Iris pigment epithelial cell (primary cell): ENCODE results near the gene ROBO1.

Experiments
- DNase-seq: peaks from one replicate; pipeline ENCODE4 v3.0.0-alpha.2; 2011; ENCODE audit warnings: low read depth

Gene ROBO1

DNA sequence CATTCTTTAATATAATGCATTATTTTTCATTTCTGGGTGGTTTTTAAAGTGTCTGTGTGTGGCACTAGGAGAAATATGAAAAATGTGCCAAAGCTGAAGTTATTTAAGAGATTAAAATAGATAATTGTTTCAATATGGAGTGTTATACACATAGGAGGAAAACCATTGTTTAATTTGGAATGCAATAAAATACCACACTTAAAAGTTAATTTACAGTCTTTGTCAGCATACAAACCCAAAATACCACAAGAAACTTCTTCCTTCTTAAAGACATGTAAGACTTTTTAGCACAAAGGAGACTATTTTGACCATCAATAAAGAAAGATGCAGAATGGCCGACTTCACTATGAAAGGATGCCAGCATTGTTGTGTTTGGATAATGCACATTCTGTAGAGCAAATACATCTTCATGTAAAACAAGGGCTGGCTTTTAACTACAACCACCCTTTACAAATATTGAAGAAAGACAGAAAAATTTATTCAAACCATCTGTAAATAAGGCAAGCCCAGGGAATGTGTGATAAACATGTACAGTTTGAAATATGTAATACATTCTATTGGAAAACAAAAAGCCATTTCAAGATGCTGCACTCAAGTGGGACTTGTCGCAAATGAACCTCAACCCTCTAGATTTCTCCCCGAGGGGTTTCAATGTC is 1146.6 kb downstream of the ROBO1 start:
- no peak for DNase-seq

DNA sequence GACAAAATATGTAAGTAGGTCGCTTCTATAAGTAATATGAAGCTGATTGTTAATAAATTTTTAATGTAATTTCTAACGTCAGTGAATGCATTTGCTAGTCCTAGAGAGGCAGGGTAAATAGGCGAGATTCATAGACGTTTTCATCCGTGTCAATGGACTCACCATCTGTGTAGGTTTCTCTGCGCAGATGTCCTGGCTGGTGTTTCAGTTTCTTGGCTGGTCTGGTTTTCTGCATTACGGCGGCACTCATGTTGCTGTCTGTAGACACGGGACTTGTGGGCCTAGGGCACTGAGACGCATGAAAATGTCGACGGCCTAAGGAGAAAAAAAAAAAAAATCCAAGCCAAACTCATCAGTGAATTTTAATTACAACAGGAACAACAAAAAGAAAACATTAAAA is 1153.3 kb downstream of the ROBO1 start:
- DNase-seq, result no peak

DNA sequence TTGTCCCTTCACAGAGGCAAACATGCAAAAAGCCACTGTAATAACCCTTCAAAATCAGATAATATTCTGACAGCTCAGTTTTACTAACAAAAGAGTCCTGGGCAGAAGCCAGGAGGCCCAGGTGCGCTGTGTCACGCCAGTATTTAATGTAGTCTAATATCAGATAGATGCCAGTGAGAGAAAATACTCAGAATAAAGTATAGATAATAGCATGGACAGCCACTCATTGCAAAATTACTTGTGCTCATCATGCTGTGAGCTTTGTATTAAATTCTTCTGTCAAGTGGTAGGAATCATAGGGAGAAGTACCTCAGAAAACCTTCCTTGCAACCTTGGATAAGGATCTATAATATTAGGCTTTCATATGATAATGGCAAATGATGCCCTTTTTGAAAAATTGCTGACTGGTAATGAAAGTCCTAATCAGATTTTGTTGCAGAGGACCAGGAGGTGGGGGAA is 1154.3 kb downstream of the ROBO1 start:
- DNase-seq, result no peak

DNA sequence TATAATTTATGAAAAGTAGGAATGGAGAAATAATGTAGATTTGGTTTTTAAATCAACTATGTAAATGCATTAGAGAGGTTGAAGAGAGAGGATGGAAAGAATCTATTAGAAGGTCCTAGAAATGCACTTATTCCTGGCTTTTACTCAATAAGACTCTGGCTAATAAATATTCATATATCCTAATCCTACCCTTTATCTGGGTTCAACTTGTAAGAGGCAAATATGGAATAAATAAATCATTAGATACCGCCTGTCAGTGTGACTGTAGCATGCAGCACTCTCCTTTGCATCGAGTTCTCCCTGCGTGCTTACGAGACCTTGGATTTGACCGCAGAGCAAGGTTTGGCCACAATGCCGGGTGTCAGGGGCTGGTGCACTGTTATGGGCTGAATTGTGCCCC is 1156.5 kb downstream of the ROBO1 start:
- DNase-seq, result no peak

DNA sequence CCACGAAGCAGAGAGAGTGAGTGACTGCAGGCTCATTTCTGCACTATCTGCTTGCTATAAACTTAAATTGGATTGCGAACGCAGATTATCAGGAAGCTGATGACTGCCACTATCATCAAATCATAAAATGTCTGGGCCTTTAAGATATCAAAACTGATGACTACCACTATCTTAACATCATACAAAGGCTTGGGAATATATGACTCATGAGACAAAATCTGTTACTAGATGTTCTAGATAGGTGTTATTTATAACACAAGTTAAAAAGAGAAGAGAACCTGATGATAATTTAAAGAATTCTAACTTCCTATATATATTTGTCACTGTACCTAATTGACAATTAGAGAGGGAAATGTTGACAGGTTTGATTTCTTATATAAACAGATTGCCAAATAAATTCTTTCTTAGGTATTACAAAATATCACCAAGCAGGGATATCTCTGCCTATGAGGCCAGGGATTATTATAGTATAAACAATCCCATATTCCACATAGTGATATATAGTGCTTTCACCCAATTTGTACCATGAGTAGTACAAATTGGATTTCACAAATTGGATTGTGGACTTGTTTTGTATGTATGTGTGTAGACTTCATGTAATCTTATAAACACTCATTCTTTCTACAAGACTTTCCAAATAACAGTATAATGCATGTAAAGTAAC is 1157.2 kb downstream of the ROBO1 start:
- DNase-seq, result peak; percentile 80

DNA sequence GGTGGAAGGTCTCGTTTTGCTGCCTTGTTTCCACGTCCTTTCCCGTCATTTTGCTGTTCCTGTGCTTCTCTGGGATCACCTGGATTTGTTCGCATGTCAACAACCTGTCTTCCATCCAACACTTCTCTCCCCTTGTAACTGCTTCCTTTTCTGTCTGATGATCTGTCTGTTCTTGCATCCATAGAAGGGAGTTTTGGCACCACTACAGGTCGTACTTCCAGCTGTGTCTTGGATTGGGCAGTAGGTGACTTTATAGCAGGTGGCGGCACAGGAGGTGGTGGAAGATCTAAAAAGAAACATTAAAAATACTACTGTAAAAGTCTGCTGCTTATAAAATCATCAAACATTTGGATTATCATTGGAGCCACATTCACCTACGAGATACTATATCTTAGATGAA is 1161.0 kb downstream of the ROBO1 start:
- DNase-seq, result no peak

DNA sequence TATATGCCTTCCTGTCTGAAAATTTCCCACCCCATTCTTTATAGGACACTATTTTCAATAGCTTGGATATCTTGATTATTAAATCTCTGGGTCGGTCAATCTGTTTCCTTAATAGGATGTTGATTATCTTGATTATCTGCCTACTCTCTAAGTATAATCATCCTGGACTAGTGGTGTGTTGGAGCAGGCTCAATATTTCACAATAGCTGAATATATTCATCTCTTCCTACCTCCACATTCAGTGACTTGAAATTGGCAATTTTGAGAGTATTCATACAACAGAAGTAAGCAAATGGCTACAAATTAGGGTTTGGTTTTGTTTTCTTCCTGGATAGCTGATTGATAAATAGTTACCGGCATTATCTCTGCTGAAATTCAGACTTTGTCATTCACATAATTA is 1162.6 kb downstream of the ROBO1 start:
- peak; percentile 62 for DNase-seq

DNA sequence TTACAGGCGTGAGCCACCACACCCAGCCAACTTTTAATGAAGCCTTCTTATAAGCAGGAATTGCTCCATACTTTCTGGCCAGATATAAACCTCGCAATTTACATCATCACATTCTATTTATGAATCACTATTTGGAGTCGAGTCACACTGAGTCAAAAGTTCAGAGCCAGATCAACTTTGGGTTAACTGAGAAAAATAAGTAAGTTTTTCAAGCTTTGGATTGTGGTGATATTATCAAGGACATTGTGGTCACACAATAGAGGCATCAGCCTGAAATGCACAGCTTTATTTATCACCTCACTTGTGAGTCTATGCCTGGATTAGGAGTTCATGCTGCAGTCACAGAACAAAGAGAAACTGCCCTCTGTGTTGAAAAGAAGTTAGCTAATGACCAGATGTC is 1163.5 kb downstream of the ROBO1 start:
- DNase-seq, result peak; percentile 97

DNA sequence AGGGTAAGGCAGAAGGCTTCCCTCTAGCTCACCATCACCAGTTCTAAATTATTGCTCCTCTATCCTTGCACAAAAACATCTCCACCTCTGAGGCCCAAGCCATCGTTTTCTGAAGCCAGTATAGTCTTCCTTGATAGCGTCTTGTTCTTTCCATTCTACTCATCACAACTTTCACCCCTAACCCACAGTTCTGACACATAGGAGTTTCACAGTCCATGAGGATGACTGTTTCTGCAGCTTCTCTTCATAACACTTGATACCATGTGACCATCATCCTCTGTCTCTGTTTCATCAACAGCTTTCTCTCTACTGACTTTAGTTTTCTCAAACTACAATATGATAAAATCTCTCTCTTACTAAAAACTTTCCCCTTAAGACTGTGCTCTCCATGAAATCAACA is 1166.5 kb downstream of the ROBO1 start:
- peak; percentile 14 for DNase-seq

DNA sequence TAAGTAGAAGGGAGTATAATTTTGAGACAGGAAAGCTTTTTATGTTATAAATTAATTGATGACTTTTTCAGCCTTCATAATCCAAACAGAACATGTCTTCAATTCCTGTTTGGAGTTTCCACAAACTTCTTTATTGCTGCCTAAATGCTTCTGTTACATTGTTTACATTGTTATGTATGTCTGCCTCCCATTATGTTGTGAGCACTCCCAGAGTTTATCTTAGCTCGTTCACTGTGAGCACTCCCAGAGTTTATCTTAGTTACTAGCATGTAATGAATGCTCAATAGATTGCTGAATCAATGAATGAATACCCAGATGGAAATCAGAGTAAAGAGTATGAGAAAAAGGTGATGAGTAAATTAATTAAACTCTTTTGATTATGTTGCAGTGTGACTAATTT is 1178.0 kb downstream of the ROBO1 start:
- no peak for DNase-seq

DNA sequence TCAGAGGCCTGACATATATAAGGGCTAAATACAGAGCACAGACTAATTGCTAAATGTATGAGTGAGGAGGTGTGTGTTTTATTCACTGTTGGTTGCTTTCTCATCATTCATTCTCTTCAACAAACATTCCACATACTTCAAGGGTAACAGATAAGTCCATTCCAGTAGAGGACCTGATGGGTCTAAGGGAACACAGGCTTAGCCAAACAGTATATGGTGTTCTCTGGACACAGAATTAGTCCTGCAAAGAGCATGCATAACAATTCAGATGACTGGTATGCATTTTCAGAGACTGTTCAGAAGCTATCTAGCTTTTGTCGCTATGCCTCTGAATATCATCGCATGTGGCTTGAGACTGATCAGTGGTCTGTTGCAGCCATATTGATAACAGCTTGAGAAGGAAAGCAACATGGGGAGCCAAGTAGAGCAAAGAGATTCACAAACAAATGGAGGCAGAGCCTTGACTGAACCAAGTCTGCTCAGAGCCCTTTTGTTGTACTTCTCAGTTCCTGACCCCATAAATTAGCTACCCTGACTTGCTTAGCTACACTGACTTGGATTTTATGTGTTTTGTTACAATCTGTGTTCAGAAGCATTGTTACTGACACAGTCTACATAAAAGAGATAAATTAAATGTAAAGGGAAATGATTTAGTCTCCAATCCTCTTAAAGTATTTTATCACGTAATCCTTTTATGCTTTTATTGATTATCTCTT is 1178.7 kb downstream of the ROBO1 start:
- DNase-seq, result no peak

DNA sequence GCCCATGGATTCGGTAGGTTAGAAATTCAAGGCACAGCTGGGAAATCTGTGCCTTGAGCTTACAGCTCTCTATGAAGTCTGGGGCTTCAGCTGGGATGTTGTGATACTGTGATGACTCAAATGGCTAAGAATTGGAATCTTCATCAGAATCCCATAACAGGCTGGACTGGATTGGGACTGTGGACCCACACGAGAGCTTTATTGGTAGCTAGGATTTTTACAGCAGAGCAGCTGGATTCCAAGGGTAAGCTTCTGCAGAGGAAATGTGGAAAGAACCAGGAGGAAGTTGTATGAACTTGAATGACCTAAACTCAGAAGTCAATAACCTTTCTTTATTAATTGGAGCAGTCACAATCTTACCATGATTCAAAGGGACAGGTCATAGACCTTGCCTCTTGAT is 1187.1 kb downstream of the ROBO1 start:
- peak; percentile 30 for DNase-seq

DNA sequence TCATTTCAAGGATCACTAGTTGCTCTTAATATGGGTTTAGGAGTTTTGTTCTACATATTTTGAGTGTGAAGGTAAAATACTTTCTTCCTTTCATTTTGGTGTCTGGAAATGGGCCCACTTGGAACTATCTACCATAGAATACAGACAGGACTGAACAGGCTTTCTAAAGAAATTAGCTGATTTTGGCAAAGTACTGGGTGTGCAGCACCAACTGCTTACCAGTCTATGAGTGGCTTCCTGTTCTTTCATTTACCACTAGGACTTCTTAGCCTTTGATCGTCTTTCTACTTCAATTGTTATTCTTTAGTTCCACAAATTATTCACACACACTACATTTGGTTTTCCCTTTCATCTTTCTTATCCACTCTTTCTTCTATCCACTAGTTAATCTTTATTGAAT is 1196.3 kb downstream of the ROBO1 start:
- DNase-seq, result no peak

DNA sequence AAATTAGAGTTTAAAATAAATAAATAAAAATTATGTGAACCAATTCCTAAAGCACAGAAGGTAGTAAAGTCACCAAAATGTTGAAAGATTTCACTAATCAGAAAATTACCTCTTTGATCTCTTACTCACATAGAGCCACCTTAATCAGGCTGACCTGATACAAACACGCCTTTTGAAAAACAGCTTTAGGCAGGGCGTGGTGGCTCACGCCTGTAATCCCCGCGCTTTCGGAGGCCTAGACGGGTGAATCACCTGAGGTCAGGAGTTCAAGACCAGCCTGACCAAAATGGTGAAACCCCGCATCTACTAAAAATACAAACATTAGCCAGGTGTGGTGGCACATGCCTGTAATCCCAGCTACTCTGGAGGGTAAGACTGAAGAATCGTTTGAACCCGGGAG is 1197.3 kb downstream of the ROBO1 start:
- no peak for DNase-seq

DNA sequence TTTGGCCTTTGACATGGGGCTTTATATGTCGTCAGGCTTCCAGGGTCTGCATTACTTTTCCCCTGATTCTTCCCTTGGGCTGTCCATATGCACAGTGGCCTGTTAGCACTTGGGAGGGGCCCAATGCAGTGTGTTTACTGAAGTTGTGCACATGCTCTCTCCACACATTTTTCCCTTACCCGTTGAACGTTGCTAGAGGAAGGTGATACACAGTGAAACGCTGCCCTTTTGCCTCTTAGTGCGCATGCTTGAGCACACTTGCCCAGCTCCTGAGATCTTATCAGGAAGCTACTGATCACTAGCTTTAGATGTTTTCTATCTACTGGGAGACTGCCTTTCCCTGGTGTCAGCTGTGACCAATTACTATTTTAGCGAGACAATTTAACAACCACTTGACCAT is 1198.0 kb downstream of the ROBO1 start:
- DNase-seq, result peak; percentile 5

DNA sequence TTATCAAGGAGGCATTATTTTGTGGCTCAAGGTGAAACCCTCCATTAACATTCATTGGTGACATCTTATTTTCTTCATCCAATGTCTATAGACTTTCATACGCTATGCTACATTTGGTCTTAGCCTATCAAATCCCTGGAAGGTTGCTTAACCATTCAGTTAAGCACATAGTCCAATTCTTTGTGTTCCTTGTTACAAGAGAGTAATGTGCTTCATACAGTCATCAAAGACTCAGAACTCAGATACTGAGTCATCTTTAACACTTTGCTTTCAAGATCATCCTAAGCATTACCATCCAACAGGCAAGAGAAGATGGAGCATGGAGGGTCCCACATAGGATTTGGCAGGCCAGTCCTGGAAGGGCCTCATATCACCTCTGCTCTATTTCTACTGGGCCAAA is 1202.1 kb downstream of the ROBO1 start:
- DNase-seq, result peak; percentile 28

DNA sequence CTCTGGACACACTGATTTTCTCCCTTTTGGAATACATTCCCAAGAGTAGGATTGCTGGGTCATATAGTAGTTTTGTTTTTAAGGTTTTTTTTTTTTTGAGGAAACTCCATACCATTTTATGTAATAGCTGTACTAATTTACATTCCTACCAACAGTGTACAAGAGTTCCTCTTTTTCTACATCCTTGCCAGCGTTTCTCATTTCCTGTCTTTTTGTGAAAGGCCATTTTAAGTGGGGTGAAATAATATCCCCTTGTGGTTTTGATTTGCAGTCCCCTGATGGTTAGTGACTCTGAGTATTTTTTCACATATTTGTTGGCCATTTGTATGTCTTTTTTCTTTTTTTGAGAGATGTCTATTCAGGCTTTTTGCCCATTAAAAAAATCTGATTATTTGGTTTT is 1205.5 kb downstream of the ROBO1 start:
- DNase-seq, result no peak
